Stimulated activated CD8-positive, alpha-beta memory T cell treated with anti-CD3 and anti-CD28 coated beads, Interleukin-2, amount 100 ng/mL, for 48 hours (primary cell): ENCODE measurements around the gene SORT1.
"Not testable (repeated sequence)": the region's sequence is repeated elsewhere in the genome, so short reads cannot be mapped to it uniquely, and the experiment has no call there.

Source experiments
- DNase-seq, 2 donors: peaks; one replicate each; pipeline ENCODE4 v3.0.0-alpha.2; 2020; ENCODE audit warnings: low read depth in 2 of 2

SORT1 gene

GRCh38 chr1:109338608-109339007 is 59.1 kb downstream of the SORT1 start:
- no peak for DNase-seq

DNA sequence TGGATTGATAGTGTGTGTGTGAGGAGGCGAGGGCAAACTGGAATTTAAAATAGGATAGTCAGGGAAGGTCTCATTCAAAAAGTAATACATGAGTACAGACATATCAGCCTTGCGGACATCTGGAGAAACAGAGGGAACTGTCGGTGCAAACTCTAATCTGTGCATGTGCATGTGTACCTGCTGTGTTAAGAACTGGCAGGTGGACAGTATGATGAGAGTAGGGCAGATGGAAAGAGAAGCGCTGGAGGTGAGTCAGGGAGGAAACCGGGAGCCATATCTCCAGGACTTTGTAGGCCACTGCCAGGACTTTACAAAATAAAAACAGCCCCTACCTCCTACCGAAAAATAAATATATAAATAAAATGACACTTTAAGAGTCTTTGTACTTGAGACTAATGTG is 59.6 kb downstream of the SORT1 start:
- no peak for DNase-seq

- no peak for DNase-seq
Observed at GRCh38 chr1:109335091-109335490, 62.6 kb downstream of the SORT1 start.

GRCh38 chr1:109331113-109331512 is 66.6 kb downstream of the SORT1 start:
- no peak for DNase-seq

- no peak for DNase-seq
Observed at GRCh38 chr1:109327285-109327684, 70.4 kb downstream of the SORT1 start.

DNA sequence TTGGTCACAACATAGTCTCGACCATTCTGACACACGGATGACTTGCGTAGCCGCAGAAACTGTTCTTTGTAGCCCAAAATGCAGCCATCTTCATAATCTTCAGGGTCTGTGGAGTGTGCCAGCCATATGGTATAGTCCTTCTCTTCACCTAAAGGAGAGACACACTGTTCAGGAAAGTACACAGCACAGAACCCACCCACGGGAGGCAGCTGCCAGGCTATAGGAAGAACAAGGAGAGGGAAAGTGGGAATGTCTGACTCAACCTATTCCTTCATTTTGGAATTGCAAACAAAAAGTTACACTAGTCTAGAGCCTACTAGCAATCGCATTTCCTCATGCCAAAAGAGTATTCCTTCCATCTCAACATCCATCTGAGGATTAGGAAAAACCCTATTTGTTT is 74.7 kb downstream of the SORT1 start:
- no peak for DNase-seq

DNA sequence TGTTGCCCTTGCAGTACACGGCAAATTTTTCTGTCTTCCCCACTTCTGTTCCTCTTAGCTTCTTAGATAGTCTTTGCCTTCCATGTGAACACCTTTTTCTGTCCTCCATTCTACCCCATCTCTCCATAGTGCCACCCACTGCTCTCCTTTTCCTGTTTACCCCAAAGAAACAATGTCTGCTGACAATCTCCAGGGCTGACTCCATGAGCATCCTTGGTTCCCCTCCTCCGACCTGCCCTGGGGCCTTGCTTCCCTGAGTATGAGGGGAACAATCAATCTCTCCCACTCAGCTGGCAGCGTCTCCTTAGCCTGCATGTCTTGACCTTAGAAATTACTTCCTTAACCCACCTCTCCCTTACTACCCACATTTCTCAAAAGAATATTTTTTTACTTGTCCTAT is 78.6 kb downstream of the SORT1 start:
- no peak for DNase-seq

DNA sequence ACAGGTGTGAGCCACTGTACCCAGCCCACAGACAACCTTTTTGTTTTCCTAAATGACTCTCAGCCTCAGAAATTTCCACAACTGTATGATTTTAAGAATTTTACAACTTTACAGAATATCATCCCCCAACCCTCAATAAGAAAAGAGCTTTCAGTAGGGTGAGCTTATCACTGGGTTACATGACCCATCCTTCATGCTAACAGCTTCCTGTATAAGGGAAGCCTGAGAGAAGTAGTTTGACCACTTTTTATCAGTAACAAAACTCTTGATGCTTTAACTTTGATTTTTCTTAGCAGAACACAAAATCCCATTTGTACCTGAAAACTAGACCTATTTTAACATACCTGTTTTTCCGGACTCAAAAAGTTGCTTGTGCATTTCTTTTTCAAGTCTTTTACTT is 81.2 kb downstream of the SORT1 start:
- DNase-seq, result no peak

GRCh38 chr1:109315288-109315687 is 82.4 kb downstream of the SORT1 start:
- no peak for DNase-seq

GRCh38 chr1:109314795-109315194 is 82.9 kb downstream of the SORT1 start:
- no peak for DNase-seq

DNA sequence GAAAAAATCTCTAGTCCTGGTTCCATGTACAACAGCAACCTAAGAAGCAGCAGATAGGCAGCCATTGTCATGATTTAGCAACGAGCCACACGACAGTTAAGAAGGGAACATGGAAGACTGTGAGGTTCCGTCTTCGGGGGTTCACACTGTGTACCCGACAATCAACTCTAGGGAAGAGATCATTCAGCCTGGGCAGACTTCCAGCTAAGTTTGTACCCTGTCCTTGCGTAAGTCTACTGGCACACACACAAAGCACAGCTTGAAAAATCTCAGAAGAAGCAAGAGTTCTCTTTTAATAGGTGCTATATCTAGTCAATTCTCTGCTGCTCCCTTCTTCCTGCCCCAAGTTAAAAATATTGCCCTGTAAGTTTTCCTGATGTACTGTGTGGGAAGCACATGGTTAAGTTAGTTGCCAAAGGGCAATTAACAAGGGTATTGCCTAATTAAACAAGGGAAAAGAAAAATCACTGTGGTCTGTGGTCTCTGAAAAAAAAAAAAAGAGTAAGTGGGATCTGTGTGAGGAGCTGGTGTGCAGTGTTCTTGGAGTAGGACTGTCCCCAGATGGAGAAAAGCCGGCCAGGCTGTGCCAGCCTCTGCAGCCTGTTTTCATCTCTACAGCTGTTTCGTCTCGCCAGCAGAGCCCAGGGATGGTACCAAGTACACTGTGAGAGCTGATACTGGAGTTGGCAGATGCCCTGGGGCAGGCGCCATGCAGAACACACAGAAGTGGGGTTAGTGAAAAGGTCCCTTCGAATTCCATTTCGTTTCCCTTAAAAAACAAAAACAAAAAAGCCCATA is 84.5 kb downstream of the SORT1 start:
- no peak for DNase-seq

DNA sequence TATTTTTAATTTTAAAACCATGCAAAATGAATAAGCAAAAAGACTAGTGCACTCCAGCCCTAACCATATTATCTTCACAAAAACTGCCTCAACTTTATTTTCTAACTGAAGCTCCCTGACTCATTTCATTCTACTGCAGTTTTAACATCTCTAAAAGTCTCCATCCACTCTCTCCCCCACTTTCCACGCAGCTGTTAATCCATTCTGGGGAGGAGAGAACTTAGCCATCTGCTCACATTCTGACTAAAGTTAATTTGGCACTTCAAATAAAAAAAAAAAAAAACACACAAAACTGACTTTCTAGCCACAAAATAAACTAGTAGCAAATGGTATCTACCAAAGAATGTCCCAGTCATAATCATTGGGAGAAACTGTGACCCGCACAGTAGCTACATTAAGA is 85.5 kb downstream of the SORT1 start:
- DNase-seq, result no peak

- no peak for DNase-seq
Observed at GRCh38 chr1:109309347-109309746, 88.4 kb downstream of the SORT1 start.

- DNase-seq, result no peak
Observed at GRCh38 chr1:109307274-109308021, 90.3 kb downstream of the SORT1 start.

DNA sequence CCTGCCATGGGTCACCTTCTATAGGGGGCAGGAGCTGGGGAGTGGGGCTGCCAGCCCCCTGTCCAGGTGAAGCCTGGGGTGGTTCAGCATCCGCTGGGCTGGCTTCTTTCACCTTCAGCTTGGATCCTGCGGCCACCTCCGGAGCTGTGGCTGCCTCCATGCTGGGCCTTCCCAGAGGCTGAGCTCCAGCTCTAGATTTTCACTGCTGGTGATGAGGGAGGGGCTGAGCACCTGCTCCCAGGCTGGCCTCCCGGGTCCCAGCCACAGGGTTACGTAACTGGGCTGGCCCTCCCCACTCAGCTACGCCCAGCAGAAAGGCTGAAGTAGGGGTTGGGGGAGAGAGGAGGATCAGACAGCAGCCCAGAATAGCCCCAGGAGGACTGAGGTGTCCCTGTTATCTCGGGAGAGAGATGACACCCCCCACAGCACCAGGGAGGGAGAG is 90.9 kb downstream of the SORT1 start, which contains the start of gene MYBPHL:
MYBPHL (minus strand) TSS at position 180 of the 442 bp plus-strand sequence; CDS start at position 160, 20 bp downstream.
- DNase-seq, result no peak

GRCh38 chr1:109305991-109306390 is 91.7 kb downstream of the SORT1 start:
- DNase-seq, result not testable (repeated sequence)

GRCh38 chr1:109304226-109304920 is 93.3 kb downstream of the SORT1 start:
- DNase-seq, result no peak

DNA sequence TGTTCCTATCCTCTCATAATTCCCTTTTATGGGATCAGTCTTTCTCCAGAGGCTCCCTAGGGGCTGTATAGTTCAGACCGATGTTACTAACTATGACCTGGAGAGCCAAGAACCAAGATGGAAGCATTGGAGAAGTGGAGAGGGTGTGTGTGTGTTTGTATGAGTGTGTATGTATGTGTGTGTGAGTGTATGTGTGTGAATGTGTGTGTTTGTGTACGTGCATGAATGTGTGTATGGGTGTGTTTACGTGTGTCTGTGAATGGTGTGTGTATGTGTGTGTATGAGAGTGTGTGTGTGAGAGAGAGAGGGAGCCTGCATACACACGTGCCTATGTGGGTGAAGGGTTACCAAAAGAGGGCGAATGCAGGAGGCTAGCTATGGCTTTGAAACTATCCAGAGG is 95.8 kb downstream of the SORT1 start:
- DNase-seq, result no peak

DNA sequence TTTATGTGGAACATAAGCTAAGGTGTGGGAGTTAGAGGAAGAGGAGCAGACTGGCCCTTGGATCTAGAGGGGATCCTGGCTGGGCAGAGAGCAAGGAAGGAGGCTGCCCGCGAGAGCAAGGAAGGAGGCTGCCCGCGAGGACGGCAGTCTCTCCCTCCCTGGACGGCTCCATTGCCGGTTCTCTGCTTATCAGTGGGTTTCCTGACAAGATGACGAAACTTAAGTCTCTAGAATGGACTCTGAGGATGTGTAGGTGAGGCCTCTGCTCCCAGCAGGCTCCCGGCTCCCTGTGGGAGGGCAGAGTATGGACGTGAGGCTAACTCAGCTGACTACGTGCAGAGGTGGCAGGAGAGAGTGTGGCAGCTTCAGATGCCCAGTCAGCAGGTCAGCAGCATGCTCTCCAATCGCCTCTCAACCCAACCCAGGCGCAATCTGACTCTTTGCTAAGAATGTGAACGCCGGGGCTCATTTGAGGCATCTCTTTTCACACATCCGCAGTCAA is 97.0 kb downstream of the SORT1 start:
- no peak for DNase-seq

GRCh38 chr1:109299558-109300343 is 98.0 kb downstream of the SORT1 start:
- DNase-seq, result no peak
